HAP-1 (cell line): Measurements from ENCODE around the gene MET.
"Not testable (repeated sequence)": the region's sequence is repeated elsewhere in the genome, so short reads cannot be mapped to it uniquely, and the experiment has no call there.

Experiments used
- DNase-seq, 2 experiments: peaks; one replicate each; pipeline ENCODE4 v3.0.0-alpha.2; 2016 to 2020; ENCODE audit warnings: low spot score in 2 of 2
- H3K27me3 ChIP-seq: fragments of 250-450 bp; sonication (Bioruptor Pico); 2 replicates; pipeline ENCODE4 v1.5.1; 2020; ENCODE audit warnings: low read depth, mild to moderate bottlenecking, moderate library complexity
- H3K36me3 ChIP-seq: fragments of 250-450 bp; sonication (Bioruptor Pico); replicated peaks from 2 replicates; pipeline ENCODE4 v1.5.1; 2020; ENCODE audit warnings: mild to moderate bottlenecking
- H3K4me1 ChIP-seq: fragments of 250-450 bp; sonication (Bioruptor Pico); 2 replicates; pipeline ENCODE4 v1.5.1; 2020; ENCODE audit warnings: mild to moderate bottlenecking
- H3K4me3 ChIP-seq: fragments of 250-450 bp; sonication (Bioruptor Pico); 2 replicates; pipeline ENCODE4 v1.5.1; 2020; ENCODE audit warnings: mild to moderate bottlenecking, moderate library complexity
- H3K9me3 ChIP-seq: fragments of 250-450 bp; sonication (Bioruptor Pico); 2 replicates; pipeline ENCODE4 v1.5.1; 2020; ENCODE audit warnings: mild to moderate bottlenecking, moderate library complexity
- in situ Hi-C: fragments of 300-500 bp; cut with MboI; formaldehyde crosslinking; loops from 3 replicates; pipeline ENCODE4 v1.14.3; 2020; ENCODE audit warnings: low sequenced_read_pairs, inconsistent platforms, mixed read lengths

Gene MET

DNA sequence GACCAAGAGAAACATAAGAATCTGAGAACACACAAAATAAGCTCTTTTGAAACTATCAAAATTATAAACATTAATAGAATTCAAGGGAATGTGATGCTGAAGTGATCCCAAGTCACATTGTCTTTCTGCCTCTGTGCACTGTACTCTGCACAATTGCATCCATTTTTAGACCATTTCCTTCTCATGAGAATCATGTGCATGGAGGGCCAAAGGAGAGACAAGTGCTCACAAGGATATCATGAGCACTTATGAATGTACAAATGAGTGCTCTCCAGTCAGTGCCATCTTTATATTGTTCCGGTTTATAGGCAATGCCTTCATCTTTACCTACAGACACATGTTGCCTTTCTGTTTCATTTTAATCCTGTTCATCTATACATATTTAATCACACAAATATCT, 36.9 kb downstream of the MET start:
- Histone ChIP-seq H3K4me1 (peaks cover 19% of the 10 kb centered on the region), H3K9me3 (no peaks in the 10 kb centered on the region)
- in situ Hi-C loops: no loop called here

DNA sequence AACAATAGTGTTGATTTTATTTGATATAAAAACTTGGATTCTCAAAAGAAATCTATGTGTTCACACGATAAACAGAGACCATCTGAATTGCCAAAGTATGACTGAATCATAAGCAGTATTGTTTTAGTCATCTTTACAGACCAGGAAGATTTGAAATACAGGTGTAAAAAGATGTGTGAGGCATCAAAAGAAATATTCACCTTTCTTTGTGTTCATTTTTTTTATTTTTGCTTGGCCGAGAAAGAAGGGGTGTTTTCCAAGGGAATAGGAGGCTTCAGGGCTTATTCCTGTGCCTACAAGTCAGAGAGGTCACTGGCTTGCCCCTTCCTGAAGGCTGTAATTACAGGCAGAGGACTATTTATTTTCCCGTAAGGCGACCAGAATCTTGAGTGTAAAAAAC, 37.3 kb downstream of the MET start:
- no peaks in the 10 kb centered on the region for H3K36me3 ChIP-seq
- DNase-seq: no peak
- no peaks in the 10 kb centered on the region for H3K27me3 ChIP-seq
- peaks cover 24% of the 10 kb centered on the region for H3K4me1 ChIP-seq
- H3K9me3 ChIP-seq: no peaks in the 10 kb centered on the region
- in situ Hi-C loops: no loop called here
- H3K4me3 ChIP-seq: no peak overlapping the region

More for the DNA sequence above, 36.9 kb downstream of the MET start:
- H3K27me3 ChIP-seq: no peaks in the 10 kb centered on the region
- DNase-seq: no peak
- H3K36me3 ChIP-seq: no peaks in the 10 kb centered on the region
- no peak overlapping the region for H3K4me3 ChIP-seq

DNA sequence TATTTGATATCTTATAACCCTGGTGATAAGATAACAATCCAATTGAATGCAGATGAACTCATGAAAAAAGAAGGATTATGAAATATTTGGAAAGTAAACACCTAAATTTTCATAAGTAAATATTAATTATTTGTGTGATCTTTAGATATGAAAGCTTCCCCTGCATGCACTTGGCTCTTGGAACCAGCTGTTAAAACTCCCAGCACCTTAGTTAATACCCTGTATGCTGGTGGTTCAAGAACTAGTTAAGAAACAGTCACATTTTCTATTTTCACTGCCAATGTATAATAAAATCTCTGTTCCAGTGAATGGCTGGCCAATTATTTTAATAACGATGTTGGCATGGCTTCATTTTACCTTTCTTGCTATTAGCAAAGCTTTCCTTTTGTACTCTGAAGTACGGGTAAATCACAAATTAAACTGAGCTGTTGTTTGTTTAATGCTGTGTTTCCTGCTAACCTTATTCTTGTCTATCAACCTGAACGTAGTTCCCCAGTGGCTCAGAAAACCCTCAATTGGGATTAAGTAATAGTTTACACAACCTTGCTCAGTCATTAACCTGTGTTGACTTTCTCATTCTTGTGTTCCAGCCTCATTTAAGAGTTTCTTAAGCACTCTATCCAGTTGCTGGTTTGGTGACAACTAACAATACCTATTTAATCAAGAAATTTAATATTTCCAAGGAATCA, 38.9 kb downstream of the MET start:
- DNase-seq: no peak
- Histone ChIP-seq H3K4me1 (peaks cover 31% of the 10 kb centered on the region), H3K4me3 (no peak overlapping the region), H3K27me3 (no peaks in the 10 kb centered on the region), H3K9me3 (no peaks in the 10 kb centered on the region), H3K36me3 (no peaks in the 10 kb centered on the region)
- in situ Hi-C loops: no loop called here

DNA sequence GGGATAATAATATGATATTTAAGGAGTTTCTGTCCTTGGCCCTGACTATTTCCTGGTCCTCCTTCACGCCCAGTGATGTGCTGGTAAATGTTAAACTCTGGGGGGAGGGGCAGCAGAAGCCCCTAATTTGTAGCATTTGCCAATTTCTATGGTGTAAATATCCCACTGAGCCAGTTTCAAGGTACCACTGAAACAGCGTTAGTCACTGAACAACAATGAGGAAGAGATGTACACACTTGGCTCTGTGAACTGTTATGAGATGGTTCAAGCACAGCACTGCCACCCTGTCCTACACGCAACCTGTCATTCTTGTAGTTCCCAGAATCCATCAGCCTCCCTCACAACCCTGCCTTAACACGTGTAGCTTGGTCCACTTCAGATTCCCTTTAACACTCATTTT, 39.8 kb downstream of the MET start:
- Histone ChIP-seq H3K4me1 (peaks cover 27% of the 10 kb centered on the region), H3K27me3 (no peaks in the 10 kb centered on the region), H3K36me3 (no peaks in the 10 kb centered on the region), H3K9me3 (no peaks in the 10 kb centered on the region), H3K4me3 (no peak overlapping the region)
- in situ Hi-C loops: no loop called here
- no peak for DNase-seq

DNA sequence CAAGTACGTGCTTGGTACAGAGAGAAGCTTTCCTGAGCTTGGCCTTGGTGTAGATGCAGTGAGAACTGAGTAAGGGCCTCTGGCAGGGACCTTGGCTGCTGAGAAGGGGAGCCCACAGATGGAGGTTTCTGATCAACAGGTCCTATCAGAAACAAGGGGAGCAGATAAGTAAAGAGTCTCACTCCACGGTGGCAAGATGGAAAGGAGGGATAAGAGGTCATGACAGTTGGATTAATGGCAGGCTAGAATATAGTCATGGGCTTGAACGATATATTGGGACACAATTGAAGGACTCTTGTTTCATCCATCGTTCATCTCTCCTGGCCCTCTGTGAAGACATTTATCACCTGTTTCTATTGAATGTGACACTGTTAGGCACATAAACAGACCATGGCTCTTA, 41.5 kb downstream of the MET start:
- Histone ChIP-seq H3K27me3 (no peaks in the 10 kb centered on the region), H3K4me3 (no peak overlapping the region), H3K9me3 (no peaks in the 10 kb centered on the region), H3K36me3 (no peaks in the 10 kb centered on the region), H3K4me1 (peaks cover 18% of the 10 kb centered on the region)
- in situ Hi-C loops: no loop called here
- DNase-seq: no peak

GRCh38 chr7:116713918-116714317, 41.9 kb downstream of the MET start:
- in situ Hi-C loops: no loop called here

DNA sequence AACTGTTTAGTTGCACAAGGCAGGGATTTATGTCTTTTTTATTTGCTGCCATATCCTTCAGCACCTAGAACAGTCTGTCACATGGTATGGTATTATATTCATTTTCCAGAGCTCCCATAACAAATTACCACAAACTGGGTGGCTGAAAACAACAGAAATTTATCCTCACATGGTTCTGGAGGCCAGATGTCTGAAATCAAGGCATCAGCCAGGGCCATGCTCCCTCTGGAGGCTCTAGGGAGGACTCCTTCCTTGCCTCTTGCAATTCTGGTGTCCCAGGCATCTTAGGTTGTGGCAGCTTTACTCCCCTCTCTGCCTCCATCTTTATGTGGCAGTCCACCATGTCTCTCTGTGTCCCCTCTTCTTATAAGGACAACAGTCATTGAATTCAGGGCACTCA, 43.1 kb downstream of the MET start:
- peaks cover 18% of the 10 kb centered on the region for H3K4me1 ChIP-seq
- DNase-seq: no peak
- H3K36me3 ChIP-seq: no peaks in the 10 kb centered on the region

More at GRCh38 chr7:116713918-116714317, 41.9 kb downstream of the MET start:
- Histone ChIP-seq H3K36me3 (no peaks in the 10 kb centered on the region), H3K27me3 (no peaks in the 10 kb centered on the region), H3K4me3 (no peak overlapping the region), H3K9me3 (no peaks in the 10 kb centered on the region), H3K4me1 (peaks cover 18% of the 10 kb centered on the region)
- DNase-seq: peak in 1 of 2 experiments; percentile 77

GRCh38 chr7:116717137-116717536, 45.1 kb downstream of the MET start:
- DNase-seq: no peak
- H3K9me3 ChIP-seq: no peaks in the 10 kb centered on the region
- no peaks in the 10 kb centered on the region for H3K36me3 ChIP-seq
- H3K27me3 ChIP-seq: no peaks in the 10 kb centered on the region
- no peak overlapping the region for H3K4me3 ChIP-seq
- in situ Hi-C loops: no loop called here
- H3K4me1 ChIP-seq: peaks cover 18% of the 10 kb centered on the region

More for the DNA sequence above, 43.1 kb downstream of the MET start:
- Histone ChIP-seq H3K4me3 (no peak overlapping the region), H3K9me3 (no peaks in the 10 kb centered on the region), H3K27me3 (no peaks in the 10 kb centered on the region)
- in situ Hi-C loops: no loop called here

DNA sequence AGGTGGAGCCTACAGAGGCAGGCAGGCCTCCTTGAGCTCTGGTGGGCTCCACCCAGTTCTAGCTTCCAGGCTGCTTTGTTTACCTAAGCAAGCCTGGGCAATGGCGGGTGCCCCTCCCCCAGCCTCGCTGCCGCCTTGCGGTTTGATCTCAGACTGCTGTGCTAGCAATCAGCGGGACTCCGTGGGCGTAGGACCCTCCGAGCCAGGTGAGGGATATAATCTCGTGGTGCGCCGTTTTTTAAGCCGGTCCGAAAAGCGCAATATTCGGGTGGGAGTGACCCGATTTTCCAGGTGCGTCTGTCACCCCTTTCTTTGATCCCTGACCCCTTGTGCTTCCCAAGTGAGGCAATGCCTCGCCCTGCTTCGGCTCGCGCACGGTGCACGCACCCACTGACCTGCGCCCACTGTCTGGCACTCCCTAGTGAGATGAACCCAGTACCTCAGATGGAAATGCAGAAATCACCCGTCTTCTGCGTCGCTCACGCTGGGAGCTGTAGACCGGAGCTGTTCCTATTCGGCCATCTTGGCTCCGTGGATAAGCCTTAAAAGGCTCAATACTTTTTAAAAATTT, 52.0 kb downstream of the MET start:
- H3K27me3 ChIP-seq, H3K9me3 ChIP-seq, H3K4me1 ChIP-seq, H3K36me3 ChIP-seq, in situ Hi-C loops: not testable (repeated sequence)
- peak overlapping the region; percentile 42 for H3K4me3 ChIP-seq
- DNase-seq: peak in 1 of 2 experiments; percentile 80

DNA sequence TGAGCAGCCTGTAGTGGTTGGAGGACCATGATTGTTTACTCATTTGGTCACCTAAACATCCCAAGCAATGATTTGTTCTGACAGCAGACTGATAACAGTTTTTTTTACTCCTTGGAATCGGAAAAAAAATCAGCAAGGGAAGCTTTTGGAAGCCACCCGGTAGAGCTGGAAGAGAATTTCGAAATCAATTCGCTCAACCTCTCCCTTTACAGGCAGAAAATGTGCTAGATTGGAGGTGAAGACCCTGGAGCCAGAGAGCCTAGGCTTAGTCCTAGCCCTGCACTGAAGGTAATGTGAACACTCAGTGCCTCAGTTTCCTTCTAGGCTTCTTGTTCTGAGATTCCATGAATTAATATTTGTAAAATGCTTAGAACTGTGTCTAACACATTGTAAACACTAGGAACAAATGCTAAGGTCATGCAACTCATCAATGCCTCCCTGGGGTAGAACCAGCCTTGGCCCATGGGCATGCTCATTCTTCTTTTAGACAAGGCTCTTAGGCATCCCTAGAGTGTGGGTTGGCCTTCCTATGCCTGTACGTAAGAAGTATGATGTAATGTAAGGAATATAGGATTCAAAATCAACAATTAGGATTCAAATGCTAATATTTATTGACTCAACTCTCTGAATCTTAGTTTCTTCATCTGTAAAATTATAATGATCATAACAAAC, 52.7 kb downstream of the MET start:
- in situ Hi-C loops: no loop called here
- no peaks in the 10 kb centered on the region for H3K36me3 ChIP-seq
- H3K4me3 ChIP-seq: peak overlapping the region; percentile 42
- no peaks in the 10 kb centered on the region for H3K9me3 ChIP-seq
- H3K4me1 ChIP-seq: no peaks in the 10 kb centered on the region; the same call in 1 of the 2 replicates
- DNase-seq: no peak
- no peaks in the 10 kb centered on the region for H3K27me3 ChIP-seq

GRCh38 chr7:116726149-116726548, 54.2 kb downstream of the MET start:
- Histone ChIP-seq H3K4me1 (peaks cover 5% of the 10 kb centered on the region), H3K36me3 (no peaks in the 10 kb centered on the region), H3K9me3 (no peaks in the 10 kb centered on the region), H3K27me3 (no peaks in the 10 kb centered on the region), H3K4me3 (no peak overlapping the region)
- no peak for DNase-seq
- in situ Hi-C loops: no loop called here

GRCh38 chr7:116726713-116727431, 54.9 kb downstream of the MET start:
- H3K4me3 ChIP-seq: no peak overlapping the region
- no peaks in the 10 kb centered on the region for H3K36me3 ChIP-seq
- H3K9me3 ChIP-seq: no peaks in the 10 kb centered on the region
- DNase-seq: no peak
- H3K27me3 ChIP-seq: no peaks in the 10 kb centered on the region
- peaks cover 11% of the 10 kb centered on the region for H3K4me1 ChIP-seq
- in situ Hi-C loops: no loop called here

DNA sequence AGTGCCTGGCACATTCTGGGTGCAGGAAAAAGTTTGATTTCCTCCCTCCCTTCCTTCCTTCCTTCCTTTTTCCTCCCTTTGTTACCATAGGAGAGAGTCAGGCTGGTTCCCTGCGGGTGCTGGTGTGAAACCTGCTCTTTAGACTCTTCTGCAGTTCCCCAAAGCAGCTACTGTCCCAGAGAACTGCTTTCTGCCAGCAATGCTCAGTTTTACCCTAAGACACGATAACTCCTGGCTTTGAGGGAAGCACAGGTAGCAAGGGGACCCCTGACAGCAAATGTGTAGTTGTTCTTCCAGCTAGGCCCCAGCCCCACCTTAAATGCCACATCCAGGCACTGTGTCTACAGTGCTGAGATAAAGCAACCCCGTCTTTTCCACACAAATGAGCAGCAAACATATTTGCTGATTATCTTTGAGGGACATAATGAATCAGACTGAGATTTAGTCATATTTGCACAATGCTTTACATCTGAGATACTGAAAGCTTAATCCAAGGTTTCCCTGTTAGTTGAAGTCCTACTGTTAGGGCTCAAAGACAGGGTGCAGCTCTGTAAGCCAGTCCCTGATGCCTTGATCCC, 55.5 kb downstream of the MET start:
- Histone ChIP-seq H3K4me1 (peaks cover 17% of the 10 kb centered on the region), H3K27me3 (no peaks in the 10 kb centered on the region), H3K9me3 (no peaks in the 10 kb centered on the region), H3K36me3 (no peaks in the 10 kb centered on the region), H3K4me3 (no peak overlapping the region)
- in situ Hi-C loops: no loop called here
- DNase-seq: no peak
